ENCODE measurements around the gene MST1R. TPM values are rescaled to one million over a fixed set of nuclear protein-coding genes. Genes with fewer than 3 reads are reported as not detected.

The MST1R gene
- total and polyA plus RNA-seq, 9 of the 15 experiments (the other 6 are each of a cell fraction or from before 2014, with no cell fraction given), result 1.3 to 10.0 (median 3.8) TPM

DNA sequence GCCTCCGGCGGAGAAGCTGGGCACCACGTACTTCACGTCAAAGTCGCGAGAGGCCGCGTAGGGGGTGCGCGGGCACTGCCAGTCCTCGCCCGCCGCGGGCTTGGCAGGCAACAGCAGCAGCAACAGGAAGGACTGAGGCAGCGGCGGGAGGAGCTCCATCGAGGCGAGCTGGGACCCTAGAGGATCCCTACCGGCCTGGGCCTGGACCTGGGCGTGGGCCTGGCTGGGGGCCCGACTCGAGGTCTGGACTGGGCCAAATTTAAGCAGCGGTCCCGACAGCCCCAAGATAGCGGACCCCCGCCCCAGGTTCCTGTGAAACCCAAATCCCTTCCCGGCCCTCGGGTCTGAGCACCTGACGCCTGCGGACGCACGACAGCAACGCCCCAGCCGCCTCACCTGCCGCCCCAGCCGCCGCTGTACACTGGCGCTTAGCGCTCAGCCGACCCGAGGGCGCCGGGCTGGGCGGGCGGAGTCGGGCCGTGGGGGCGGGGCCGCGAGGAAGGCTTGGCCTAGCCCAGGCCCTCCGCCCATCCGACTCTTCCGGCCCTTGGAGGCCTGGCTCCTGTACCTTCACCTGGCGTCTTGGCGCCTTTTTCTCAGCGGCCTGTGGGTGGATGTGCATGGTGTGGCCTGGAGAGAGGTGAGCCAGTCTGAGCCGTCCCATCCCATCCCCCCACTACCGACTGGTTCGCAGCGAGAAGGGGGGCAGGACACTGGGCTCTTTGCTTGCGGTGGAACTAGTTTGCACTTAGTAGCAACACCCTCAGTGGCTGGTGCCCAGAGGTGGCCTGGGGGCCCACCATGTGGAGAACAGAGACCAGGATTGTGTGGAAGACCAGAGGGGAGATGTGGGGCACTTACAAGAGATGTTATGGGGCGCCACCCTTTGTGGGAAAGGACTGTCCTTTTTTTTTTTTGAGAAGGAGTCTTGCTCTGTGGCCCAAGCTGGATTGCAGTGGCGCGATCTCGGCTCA is at the start of gene MST1R (continued):
- TF ChIP-seq, protein P1, sequence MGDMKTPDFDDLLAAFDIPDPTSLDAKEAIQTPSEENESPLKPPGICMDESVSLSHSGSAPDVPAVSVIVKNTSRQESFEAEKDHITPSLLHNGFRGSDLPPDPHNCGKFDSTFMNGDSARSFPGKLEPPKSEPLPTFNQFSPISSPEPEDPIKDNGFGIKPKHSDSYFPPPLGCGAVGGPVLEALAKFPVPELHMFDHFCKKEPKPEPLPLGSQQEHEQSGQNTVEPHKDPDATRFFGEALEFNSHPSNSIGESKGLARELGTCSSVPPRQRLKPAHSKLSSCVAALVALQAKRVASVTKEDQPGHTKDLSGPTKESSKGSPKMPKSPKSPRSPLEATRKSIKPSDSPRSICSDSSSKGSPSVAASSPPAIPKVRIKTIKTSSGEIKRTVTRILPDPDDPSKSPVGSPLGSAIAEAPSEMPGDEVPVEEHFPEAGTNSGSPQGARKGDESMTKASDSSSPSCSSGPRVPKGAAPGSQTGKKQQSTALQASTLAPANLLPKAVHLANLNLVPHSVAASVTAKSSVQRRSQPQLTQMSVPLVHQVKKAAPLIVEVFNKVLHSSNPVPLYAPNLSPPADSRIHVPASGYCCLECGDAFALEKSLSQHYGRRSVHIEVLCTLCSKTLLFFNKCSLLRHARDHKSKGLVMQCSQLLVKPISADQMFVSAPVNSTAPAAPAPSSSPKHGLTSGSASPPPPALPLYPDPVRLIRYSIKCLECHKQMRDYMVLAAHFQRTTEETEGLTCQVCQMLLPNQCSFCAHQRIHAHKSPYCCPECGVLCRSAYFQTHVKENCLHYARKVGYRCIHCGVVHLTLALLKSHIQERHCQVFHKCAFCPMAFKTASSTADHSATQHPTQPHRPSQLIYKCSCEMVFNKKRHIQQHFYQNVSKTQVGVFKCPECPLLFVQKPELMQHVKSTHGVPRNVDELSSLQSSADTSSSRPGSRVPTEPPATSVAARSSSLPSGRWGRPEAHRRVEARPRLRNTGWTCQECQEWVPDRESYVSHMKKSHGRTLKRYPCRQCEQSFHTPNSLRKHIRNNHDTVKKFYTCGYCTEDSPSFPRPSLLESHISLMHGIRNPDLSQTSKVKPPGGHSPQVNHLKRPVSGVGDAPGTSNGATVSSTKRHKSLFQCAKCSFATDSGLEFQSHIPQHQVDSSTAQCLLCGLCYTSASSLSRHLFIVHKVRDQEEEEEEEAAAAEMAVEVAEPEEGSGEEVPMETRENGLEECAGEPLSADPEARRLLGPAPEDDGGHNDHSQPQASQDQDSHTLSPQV (IDR thresholded peaks at IDR 0.05), result peak; percentile 68; the same call in 1 of the 2 replicates
- TF ChIP-seq, protein P2, sequence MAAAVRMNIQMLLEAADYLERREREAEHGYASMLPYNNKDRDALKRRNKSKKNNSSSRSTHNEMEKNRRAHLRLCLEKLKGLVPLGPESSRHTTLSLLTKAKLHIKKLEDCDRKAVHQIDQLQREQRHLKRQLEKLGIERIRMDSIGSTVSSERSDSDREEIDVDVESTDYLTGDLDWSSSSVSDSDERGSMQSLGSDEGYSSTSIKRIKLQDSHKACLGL (CRISPR knock-in tag; IDR thresholded peaks at IDR 0.05; ENCODE audit: borderline replicate concordance, poor library complexity, severe bottlenecking), result no peak
- TF ChIP-seq ZNF12 (CRISPR knock-in tag; IDR thresholded peaks at IDR 0.05), result no peak
- TF ChIP-seq ZNF354B (CRISPR knock-in tag; IDR thresholded peaks at IDR 0.05), result no peak
- TF ChIP-seq ZNF584 (CRISPR knock-in tag; IDR thresholded peaks at IDR 0.05; ENCODE audit: low read depth), result no peak
- no peak for TF ChIP-seq SRSF3 (IDR thresholded peaks at IDR 0.05; ENCODE audit: insufficient read depth, low read length)
- TF ChIP-seq NBN (IDR thresholded peaks at IDR 0.05; ENCODE audit: low read depth), result no peak
- TF ChIP-seq ZFPM2 (CRISPR knock-in tag; IDR thresholded peaks at IDR 0.05), result no peak
- TF ChIP-seq ZC3H4 (CRISPR knock-in tag; IDR thresholded peaks at IDR 0.05; ENCODE audit: borderline replicate concordance), result no peak
- TF ChIP-seq TCF7 (IDR thresholded peaks at IDR 0.05; ENCODE audit: borderline replicate concordance), result no peak
- TF ChIP-seq PCBP1 (IDR thresholded peaks at IDR 0.05; ENCODE audit: low read depth, low read length, poor library complexity, severe bottlenecking), result no peak
- no peak for TF ChIP-seq PHB2 (IDR thresholded peaks at IDR 0.05; ENCODE audit: low read depth)
- TF ChIP-seq, protein P3, sequence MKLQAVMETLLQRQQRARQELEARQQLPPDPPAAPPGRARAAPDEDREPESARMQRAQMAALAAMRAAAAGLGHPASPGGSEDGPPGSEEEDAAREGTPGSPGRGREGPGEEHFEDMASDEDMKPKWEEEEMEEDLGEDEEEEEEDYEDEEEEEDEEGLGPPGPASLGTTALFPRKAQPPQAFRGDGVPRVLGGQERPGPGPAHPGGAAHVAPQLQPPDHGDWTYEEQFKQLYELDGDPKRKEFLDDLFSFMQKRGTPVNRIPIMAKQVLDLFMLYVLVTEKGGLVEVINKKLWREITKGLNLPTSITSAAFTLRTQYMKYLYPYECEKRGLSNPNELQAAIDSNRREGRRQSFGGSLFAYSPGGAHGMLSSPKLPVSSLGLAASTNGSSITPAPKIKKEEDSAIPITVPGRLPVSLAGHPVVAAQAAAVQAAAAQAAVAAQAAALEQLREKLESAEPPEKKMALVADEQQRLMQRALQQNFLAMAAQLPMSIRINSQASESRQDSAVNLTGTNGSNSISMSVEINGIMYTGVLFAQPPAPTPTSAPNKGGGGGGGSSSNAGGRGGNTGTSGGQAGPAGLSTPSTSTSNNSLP (IDR thresholded peaks at IDR 0.05; ENCODE audit: borderline replicate concordance, low read depth, low read length), result no peak
- TF ChIP-seq ZNF583 (CRISPR knock-in tag; IDR thresholded peaks at IDR 0.05), result no peak
- no peak for TF ChIP-seq ZNF512 (tag; IDR thresholded peaks at IDR 0.05)
- TF ChIP-seq MYC (IDR thresholded peaks at IDR 0.05; ENCODE audit: low read depth, low read length), result peak; percentile 37
- TF ChIP-seq MYC (CRISPR knock-in tag; IDR thresholded peaks at IDR 0.05; ENCODE audit: borderline replicate concordance, low read depth), result no peak
- no peak for TF ChIP-seq FOXA3 (CRISPR knock-in tag; conservative IDR thresholded peaks at IDR 0.05 in 1 of 2, IDR thresholded peaks at IDR 0.05 in 1 of 2)
- no peak for TF ChIP-seq RBM14 (IDR thresholded peaks at IDR 0.05; ENCODE audit: borderline replicate concordance, insufficient read depth, low read depth, low read length)
